Bronchial epithelial cell (primary cell): Measurements from ENCODE around the gene SCT. TPM values are rescaled to one million over a fixed set of nuclear protein-coding genes. Genes with fewer than 3 reads are reported as not detected.

Experiments
- DNase-seq: peaks from one replicate; pipeline ENCODE4 v3.0.0-alpha.2; 2010; ENCODE audit warnings: low read depth
- FAIRE-seq: peaks from 2 replicates; lab custom pipeline; 2011; peaks lifted over from hg19 to GRCh38; lab: Jason Lieb, UNC
- H3K27me3 ChIP-seq: 2 replicates; pipeline ENCODE4 v1.5.1; 2011; ENCODE audit warnings: low read length; ENCODE audit not compliant: control insufficient read depth, insufficient read depth
- H3K36me3 ChIP-seq: 2 replicates; pipeline ENCODE4 v1.5.1; 2011; ENCODE audit warnings: low read length; ENCODE audit not compliant: control insufficient read depth, insufficient read depth
- H3K4me3 ChIP-seq: 2 replicates; pipeline ENCODE4 v1.5.1; 2011; ENCODE audit warnings: mild to moderate bottlenecking, low read depth, low read length, control low read depth
- CTCF ChIP-seq: IDR thresholded peaks from 2 replicates; pipeline ENCODE4 v1.5.1; 2011; ENCODE audit warnings: mild to moderate bottlenecking, moderate library complexity, low read length, control low read depth, inconsistent platforms; ENCODE audit not compliant: insufficient read depth, severe bottlenecking
- total RNA-seq: library from RNA; depleted of rRNA; stranded (reverse); fragments of >200 nt; gene quantifications from 2 replicates; pipeline ENCODE4 v1.2.1, GENCODE V29; 2014

SCT gene
- total RNA-seq, 1 donor from 2014 or later: not detected

- no peak for DNase-seq
- FAIRE-seq: no peak
- Histone ChIP-seq H3K4me3 (no peak overlapping the region), H3K27me3 (peaks cover 4% of the 10 kb centered on the region), H3K36me3 (peaks cover 1% of the 10 kb centered on the region)
- TF ChIP-seq CTCF: no peak
Observed at GRCh38 chr11:627308-627576, 261 bp upstream of the SCT start.

- peaks cover 1% of the 10 kb centered on the region for H3K36me3 ChIP-seq
- peaks cover 4% of the 10 kb centered on the region for H3K27me3 ChIP-seq
- DNase-seq: no peak
- no peak for FAIRE-seq
- H3K4me3 ChIP-seq: no peak overlapping the region
- no peak for TF ChIP-seq CTCF
Observed at GRCh38 chr11:625636-626268, 1.2 kb downstream of the SCT start.

DNA sequence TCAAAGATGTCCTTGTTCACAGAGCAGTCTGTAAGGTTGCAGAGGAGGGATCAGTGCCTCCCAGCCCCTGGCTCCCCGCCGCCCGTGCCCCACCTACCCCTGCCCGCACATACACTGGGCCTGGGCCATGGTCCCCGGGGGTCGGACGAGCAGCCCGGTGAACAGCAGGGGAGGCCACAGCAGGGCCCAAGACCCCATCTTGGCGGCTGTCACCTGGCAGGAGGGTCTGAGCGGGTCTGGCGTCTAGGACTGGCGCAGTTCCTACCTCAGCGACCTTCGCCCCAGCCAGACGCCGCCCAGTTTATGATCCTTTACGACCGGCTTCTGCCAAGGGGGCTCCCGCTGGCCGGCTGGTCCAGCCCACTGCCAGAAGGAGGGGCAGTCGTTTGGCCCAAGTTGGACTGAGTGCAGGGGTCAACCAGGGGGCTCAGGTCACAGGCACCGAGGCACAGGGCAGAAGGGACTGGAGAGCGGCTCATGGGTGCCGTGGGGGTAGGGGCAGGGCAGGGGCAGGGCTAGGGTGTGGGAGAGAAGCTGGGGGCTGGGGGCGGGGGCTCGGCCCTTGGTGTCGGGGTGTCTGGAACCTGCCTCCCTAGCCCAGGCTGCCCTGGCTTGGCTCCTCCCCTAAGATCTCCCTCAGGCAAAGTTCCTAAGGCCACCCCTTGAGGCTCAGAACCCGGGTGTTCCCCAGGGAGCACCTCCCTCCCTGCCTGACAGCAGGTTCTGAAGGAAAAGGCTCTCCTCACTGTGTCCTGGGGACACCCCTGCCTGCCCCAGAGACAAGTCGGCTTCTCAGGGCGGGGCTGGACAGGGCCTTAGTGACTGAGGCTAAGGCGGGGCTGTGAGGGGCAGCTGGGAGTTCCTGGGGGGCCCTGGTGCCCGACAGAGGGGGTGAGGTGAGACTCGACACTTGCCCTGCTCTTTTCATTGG lies 2.0 kb downstream of the SCT start, which contains the start of gene CDHR5:
Gene CDHR5 (minus strand): TSS at position 251 of the 931 bp plus-strand sequence. CDS start 53 bp downstream, at position 198.
- no peak within 1 kb of the TSS for H3K4me3 ChIP-seq
- no peak for FAIRE-seq
- no peak for TF ChIP-seq CTCF

DNA sequence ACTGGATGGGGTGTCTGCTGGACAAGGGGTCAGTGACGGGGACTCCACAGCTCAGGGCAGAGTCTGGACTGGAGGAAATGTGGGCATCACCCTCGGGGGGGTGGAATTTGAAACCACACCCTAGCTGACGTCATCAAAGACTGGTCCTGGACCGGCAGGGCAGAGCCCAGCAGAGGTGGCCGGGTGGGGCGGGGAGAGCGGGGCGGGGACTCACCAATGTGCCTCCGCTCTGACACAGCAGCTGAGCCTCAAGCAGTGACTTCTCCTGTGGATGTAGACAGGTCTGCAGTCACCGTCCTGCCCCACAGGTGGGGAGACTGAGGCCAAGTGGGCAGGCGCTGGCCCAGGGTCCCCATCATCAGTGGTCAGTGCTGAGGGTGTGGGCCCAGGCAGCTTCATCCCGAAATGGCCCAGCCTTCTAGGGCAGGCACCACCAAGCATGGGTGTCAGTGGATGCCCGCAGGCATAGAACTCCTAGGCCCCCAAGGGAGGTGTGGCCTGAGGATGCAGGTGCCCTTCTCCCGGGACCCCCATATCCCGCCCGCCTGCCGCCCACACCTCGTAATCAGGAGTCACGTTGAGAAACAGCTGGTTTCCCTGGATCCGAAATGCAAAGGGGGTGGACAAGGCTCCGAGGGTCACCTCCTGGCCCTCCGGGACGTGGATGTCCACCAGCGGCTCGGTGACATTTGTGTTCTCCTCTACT lies 2.8 kb downstream of the SCT start:
- DNase-seq (peak; percentile 48), FAIRE-seq (no peak)
- peaks cover 3% of the 10 kb centered on the region for H3K36me3 ChIP-seq
- no peak for TF ChIP-seq CTCF
- H3K27me3 ChIP-seq: peaks cover 4% of the 10 kb centered on the region
- no peak overlapping the region for H3K4me3 ChIP-seq

More for the DNA sequence above, 2.0 kb downstream of the SCT start, which contains the start of gene CDHR5:
- peaks cover 4% of the 10 kb centered on the region for H3K27me3 ChIP-seq
- no peak for DNase-seq
- peaks cover 1% of the 10 kb centered on the region for H3K36me3 ChIP-seq

DNA sequence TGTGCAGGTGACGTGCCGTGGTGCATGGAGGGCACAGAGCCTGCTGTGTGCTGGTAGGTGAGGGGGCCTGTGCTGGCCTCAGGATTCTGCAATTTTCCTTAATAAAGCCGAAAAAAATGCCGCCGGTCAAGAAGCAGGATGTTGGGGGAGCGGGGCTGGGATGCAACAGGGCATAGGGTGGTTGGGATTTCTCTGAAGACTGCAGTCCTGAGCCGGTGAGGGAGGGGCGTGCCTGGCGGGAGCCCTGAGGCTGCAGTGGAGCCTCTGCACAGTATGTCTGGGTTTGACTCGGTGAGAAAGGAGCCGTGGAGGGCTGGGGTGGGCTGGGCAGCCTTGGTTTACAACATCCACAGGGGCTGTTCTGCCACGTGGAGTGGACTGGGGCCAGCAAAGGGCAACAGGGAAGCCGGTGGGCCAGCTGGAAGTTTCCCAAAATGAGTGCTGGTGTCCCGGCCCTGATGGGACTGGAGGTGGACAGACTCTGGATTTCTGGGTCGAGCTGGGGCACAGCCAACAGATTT lies 3.6 kb downstream of the SCT start:
- Histone ChIP-seq H3K36me3 (peaks cover 3% of the 10 kb centered on the region), H3K4me3 (no peak overlapping the region), H3K27me3 (peaks cover 4% of the 10 kb centered on the region)
- DNase-seq (no peak), FAIRE-seq (no peak)
- no peak for TF ChIP-seq CTCF
